Neutrophil (primary cell): ENCODE measurements around the gene SGCA.

Experiments used
- H3K27ac ChIP-seq: fragments of 200-600 bp; sonication (generic); 2 replicates; pipeline ENCODE4 v1.5.1; 2016; ENCODE audit warnings: mild to moderate bottlenecking, moderate library complexity
- H3K27me3 ChIP-seq: fragments of 200-600 bp; sonication (generic); 2 replicates; pipeline ENCODE4 v1.6.0; 2016; ENCODE audit warnings: mild to moderate bottlenecking
- H3K36me3 ChIP-seq: fragments of 200-600 bp; sonication (generic); 2 replicates; pipeline ENCODE4 v1.5.1; 2017
- H3K4me1 ChIP-seq, 2 experiments: fragments of 200-600 bp in 1 of 2; sonication (generic) in 1 of 2; 1 replicate in 1 of 2; 2 replicates in 1 of 2; pipeline versions ENCODE4 v1.5.1 to v1.6.1; 2013 to 2016; ENCODE audit warnings: low read depth in 1 of 2, low read length in 1 of 2, mild to moderate bottlenecking in 1 of 2, moderate library complexity in 1 of 2; ENCODE audit not compliant: control insufficient read depth in 1 of 2, insufficient read depth in 1 of 2
- H3K4me3 ChIP-seq, 2 experiments: fragments of 200-600 bp in 1 of 2; sonication (generic) in 1 of 2; 1 replicate in 1 of 2; 2 replicates in 1 of 2; pipeline ENCODE4 v1.5.1; 2013 to 2016; ENCODE audit warnings: low read depth in 1 of 2, low read length in 1 of 2, mild to moderate bottlenecking in 1 of 2, moderate library complexity in 1 of 2
- H3K9me3 ChIP-seq: fragments of 200-600 bp; sonication (generic); 2 replicates; pipeline ENCODE4 v1.5.1; 2016
- TF ChIP-seq, protein P1 (sequence below): fragments of 200-600 bp; sonication (generic); IDR thresholded peaks from 2 replicates; pipeline ENCODE4 v1.5.1; 2016; ENCODE audit warnings: antibody characterized with exemption

The SGCA gene

DNA sequence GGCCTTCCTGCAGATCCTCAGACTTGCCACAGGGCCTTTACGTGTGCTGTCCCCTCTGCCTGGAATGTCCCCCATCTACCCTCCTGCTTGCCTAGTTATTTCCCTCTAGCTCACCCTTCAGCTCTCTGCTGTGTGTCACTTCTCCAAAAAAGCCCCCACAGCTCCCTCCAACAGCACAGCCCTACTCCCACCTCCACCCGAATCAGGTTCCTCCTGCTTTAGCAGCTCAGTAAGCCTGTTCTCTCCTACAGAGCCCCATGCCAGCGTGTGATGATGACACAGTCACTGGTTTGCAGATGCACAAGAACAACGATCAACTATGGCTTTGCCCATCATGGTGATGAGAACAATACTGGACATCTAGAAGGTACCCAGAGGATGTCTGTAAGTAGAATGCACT lies 28.8 kb upstream of the SGCA start:
- TF ChIP-seq, protein P1, sequence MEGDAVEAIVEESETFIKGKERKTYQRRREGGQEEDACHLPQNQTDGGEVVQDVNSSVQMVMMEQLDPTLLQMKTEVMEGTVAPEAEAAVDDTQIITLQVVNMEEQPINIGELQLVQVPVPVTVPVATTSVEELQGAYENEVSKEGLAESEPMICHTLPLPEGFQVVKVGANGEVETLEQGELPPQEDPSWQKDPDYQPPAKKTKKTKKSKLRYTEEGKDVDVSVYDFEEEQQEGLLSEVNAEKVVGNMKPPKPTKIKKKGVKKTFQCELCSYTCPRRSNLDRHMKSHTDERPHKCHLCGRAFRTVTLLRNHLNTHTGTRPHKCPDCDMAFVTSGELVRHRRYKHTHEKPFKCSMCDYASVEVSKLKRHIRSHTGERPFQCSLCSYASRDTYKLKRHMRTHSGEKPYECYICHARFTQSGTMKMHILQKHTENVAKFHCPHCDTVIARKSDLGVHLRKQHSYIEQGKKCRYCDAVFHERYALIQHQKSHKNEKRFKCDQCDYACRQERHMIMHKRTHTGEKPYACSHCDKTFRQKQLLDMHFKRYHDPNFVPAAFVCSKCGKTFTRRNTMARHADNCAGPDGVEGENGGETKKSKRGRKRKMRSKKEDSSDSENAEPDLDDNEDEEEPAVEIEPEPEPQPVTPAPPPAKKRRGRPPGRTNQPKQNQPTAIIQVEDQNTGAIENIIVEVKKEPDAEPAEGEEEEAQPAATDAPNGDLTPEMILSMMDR: no peak
- no peak overlapping the region for H3K27ac ChIP-seq
- H3K4me3 ChIP-seq: no peak overlapping the region
- H3K4me1 ChIP-seq: peaks cover 18 to 23% of the 10 kb centered on the region in 2 experiments
- H3K36me3 ChIP-seq: peaks cover 97% of the 10 kb centered on the region
- H3K9me3 ChIP-seq: no peaks in the 10 kb centered on the region
- peaks cover 1% of the 10 kb centered on the region for H3K27me3 ChIP-seq

DNA sequence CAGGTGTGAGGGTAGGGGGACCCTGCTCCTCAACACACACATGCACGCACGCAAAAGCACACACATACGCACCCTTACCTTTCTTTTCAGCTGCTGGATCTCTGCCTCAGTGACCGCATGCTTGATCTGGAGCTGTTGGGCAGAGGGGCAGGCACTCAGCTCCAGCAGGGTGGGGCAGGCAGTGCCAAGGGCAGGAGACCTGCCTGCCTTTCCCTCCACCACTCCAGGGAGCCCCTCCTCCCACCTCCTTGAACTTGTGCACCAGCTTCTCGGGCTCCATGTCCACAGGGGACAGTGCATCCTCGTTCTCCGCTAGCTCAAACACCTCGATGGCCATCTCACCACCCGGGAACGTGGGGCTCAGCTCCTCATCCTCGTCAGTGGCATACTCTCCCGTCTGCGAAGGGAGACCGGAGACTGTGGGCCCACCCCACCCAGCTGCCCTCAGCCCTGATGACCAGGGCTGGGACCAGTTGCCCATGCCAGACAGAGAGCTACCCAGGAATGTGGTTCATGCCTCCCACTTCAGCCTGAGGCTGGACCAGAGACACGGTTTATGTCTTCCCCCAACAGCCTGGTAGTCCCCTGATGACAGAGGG lies 26.5 kb upstream of the SGCA start:
- H3K4me3 ChIP-seq: no peak overlapping the region
- H3K36me3 ChIP-seq: peaks cover 100% of the 10 kb centered on the region
- peaks cover 27 to 28% of the 10 kb centered on the region in 2 experiments for H3K4me1 ChIP-seq
- H3K9me3 ChIP-seq: no peaks in the 10 kb centered on the region
- H3K27ac ChIP-seq: peak overlapping the region; percentile 68
- no peaks in the 10 kb centered on the region for H3K27me3 ChIP-seq
- TF ChIP-seq, protein P1: no peak

GRCh38 chr17:50139950-50140885 lies 25.6 kb upstream of the SGCA start:
- peak overlapping the region; percentile 24 to 39 for H3K4me3 ChIP-seq
- H3K27ac ChIP-seq: peak overlapping the region; percentile 68

GRCh38 chr17:50141026-50141744 lies 24.6 kb upstream of the SGCA start:
- Histone ChIP-seq H3K36me3 (peaks cover 98% of the 10 kb centered on the region), H3K27me3 (no peaks in the 10 kb centered on the region), H3K9me3 (no peaks in the 10 kb centered on the region), H3K4me1 (peaks cover 37 to 38% of the 10 kb centered on the region in 2 experiments), H3K27ac (peak overlapping the region; percentile 68), H3K4me3 (no peak overlapping the region)
- TF ChIP-seq, protein P1: no peak

More at GRCh38 chr17:50139950-50140885, 25.6 kb upstream of the SGCA start:
- Histone ChIP-seq H3K9me3 (no peaks in the 10 kb centered on the region), H3K4me1 (peaks cover 28% of the 10 kb centered on the region in 2 experiments), H3K27me3 (no peaks in the 10 kb centered on the region), H3K36me3 (peaks cover 100% of the 10 kb centered on the region)
- TF ChIP-seq, protein P1: peak; percentile 91

GRCh38 chr17:50141745-50142110 lies 24.1 kb upstream of the SGCA start:
- Histone ChIP-seq H3K9me3 (no peaks in the 10 kb centered on the region), H3K27me3 (no peaks in the 10 kb centered on the region), H3K4me3 (no peak overlapping the region), H3K4me1 (peaks cover 43% of the 10 kb centered on the region in 2 experiments), H3K27ac (peak overlapping the region; percentile 48), H3K36me3 (peaks cover 98% of the 10 kb centered on the region)
- TF ChIP-seq, protein P1: no peak
